SK-N-SH treated with all-trans-retinoic acid at 6 μM for 48 hours (cell line): ENCODE measurements around the gene PRPF4.

Source experiments
- ATAC-seq: fragments of 200-7000 bp; cut with Tn5 transposase; 3 replicates; pipeline ENCODE4 v1.9.1; 2020; ENCODE audit warnings: mild to moderate bottlenecking, moderate library complexity
- ARNTL ChIP-seq: fragments of 450-650 bp; formaldehyde crosslinking; IDR thresholded peaks from 2 replicates; pipeline ENCODE4 v1.5.0; 2020; ENCODE audit warnings: low read depth, mild to moderate bottlenecking, moderate library complexity, borderline replicate concordance
- BACH2 ChIP-seq: fragments of 250-450 bp; sonication (Bioruptor Pico); IDR thresholded peaks from 2 replicates; pipeline ENCODE4 v1.9.0; 2021; ENCODE audit warnings: mild to moderate bottlenecking, borderline replicate concordance
- CREB5 ChIP-seq: fragments of 250-450 bp; sonication (Bioruptor Pico); IDR thresholded peaks from 2 replicates; pipeline ENCODE4 v1.5.1; 2020; ENCODE audit warnings: low read depth, mild to moderate bottlenecking, moderate library complexity
- CSDC2 ChIP-seq: fragments of 250-450 bp; sonication (Bioruptor Pico); IDR thresholded peaks from 2 replicates; pipeline ENCODE4 v1.5.0; 2020; ENCODE audit warnings: mild to moderate bottlenecking, moderate library complexity
- CSRNP3 ChIP-seq: fragments of 250-450 bp; sonication (Bioruptor Pico); IDR thresholded peaks from 2 replicates; pipeline ENCODE4 v1.5.1; 2021; ENCODE audit warnings: mild to moderate bottlenecking, moderate library complexity
- ESRRG ChIP-seq: fragments of 250-450 bp; sonication (Bioruptor Pico); IDR thresholded peaks from 2 replicates; pipeline ENCODE4 v1.6.1; 2021; ENCODE audit warnings: mild to moderate bottlenecking
- ISL1 ChIP-seq: fragments of 250-450 bp; sonication (Bioruptor Pico); IDR thresholded peaks from 2 replicates; pipeline ENCODE4 v2.1.2; 2022; ENCODE audit warnings: mild to moderate bottlenecking, moderate library complexity
- OSR1 ChIP-seq: fragments of 250-450 bp; sonication (Bioruptor Pico); IDR thresholded peaks from 2 replicates; pipeline ENCODE4 v1.8.0; 2022; ENCODE audit warnings: moderate library complexity, mild to moderate bottlenecking, inconsistent platforms
- PPARA ChIP-seq: fragments of 250-450 bp; sonication (Bioruptor Pico); IDR thresholded peaks from 2 replicates; pipeline ENCODE4 v1.5.0; 2020; ENCODE audit warnings: mild to moderate bottlenecking, borderline replicate concordance
- SNAI2 ChIP-seq: fragments of 250-450 bp; sonication (Bioruptor Pico); IDR thresholded peaks from 2 replicates; pipeline ENCODE4 v1.5.0; 2020; ENCODE audit warnings: mild to moderate bottlenecking, moderate library complexity
- TCF4 ChIP-seq: fragments of 250-450 bp; sonication (Bioruptor Pico); IDR thresholded peaks from 2 replicates; pipeline ENCODE4 v1.8.0; 2021; ENCODE audit warnings: mild to moderate bottlenecking, moderate library complexity, borderline replicate concordance
- TOX ChIP-seq: fragments of 250-450 bp; sonication (Bioruptor Pico); IDR thresholded peaks from 2 replicates; pipeline ENCODE4 v1.8.0; 2021; ENCODE audit warnings: mild to moderate bottlenecking, moderate library complexity, borderline replicate concordance
- ZFP3 ChIP-seq: fragments of 250-450 bp; sonication (Bioruptor Pico); IDR thresholded peaks from 2 replicates; pipeline ENCODE4 v1.5.0; 2020; ENCODE audit warnings: mild to moderate bottlenecking, moderate library complexity
- ZFP30 ChIP-seq: fragments of 450-650 bp; formaldehyde crosslinking; IDR thresholded peaks from 2 replicates; pipeline ENCODE4 v1.5.0; 2022; ENCODE audit warnings: mild to moderate bottlenecking, moderate library complexity
- ZNF565 ChIP-seq: fragments of 450-650 bp; formaldehyde crosslinking; conservative IDR thresholded peaks from 2 replicates; pipeline ENCODE4 v1.5.0; 2020; ENCODE audit warnings: low read depth, mild to moderate bottlenecking, moderate library complexity
- ZNF8 ChIP-seq: fragments of 450-650 bp; formaldehyde crosslinking; IDR thresholded peaks from 2 replicates; pipeline ENCODE4 v1.5.0; 2020; ENCODE audit warnings: mild to moderate bottlenecking, moderate library complexity
- TF ChIP-seq, protein P1 (sequence below): fragments of 250-450 bp; sonication (Bioruptor Pico); IDR thresholded peaks from 2 replicates; pipeline ENCODE4 v1.8.0; 2020; ENCODE audit warnings: mild to moderate bottlenecking, moderate library complexity, borderline replicate concordance
- TF ChIP-seq, protein P2 (sequence below): fragments of 250-450 bp; sonication (Bioruptor Pico); IDR thresholded peaks from 2 replicates; pipeline ENCODE4 v1.8.0; 2021; ENCODE audit warnings: low read depth, mild to moderate bottlenecking, moderate library complexity, borderline replicate concordance

The PRPF4 gene

GRCh38 chr9:113302792-113303418 is 27.4 kb downstream of the PRPF4 start, which contains the start of gene RNF183:
RNF183 (minus strand) TSS chr9:113303376; CDS start chr9:113298184, 5,192 bp downstream.
- ATAC-seq: no peak

DNA sequence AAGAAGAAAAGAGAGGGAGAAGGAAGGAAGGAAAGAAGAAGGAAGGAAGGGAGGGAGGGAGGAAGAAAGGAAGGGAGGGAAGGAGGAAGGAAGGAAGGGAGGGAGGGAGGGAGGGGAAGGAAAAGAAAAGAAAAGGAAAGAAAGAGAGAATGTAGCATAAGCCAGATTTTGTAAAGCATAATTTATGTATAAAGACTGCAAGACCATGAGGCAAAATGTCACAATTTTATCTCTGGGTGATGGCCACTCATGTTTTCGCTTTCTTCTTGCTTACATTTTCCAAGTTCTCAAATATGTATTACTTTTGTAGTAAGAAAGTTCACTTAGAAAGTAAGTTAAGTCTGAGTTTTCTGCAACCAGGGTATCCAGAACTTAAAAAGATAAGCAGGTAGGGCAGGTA is 31.1 kb downstream of the PRPF4 start:
- no peak for TF ChIP-seq ZNF565 (CRISPR knock-in tag)
- no peak for TF ChIP-seq TCF4 (CRISPR knock-in tag)
- TF ChIP-seq ZFP3 (CRISPR knock-in tag): no peak
- no peak for TF ChIP-seq TOX (CRISPR knock-in tag)
- no peak for TF ChIP-seq ZFP30 (CRISPR knock-in tag)
- TF ChIP-seq SNAI2 (CRISPR knock-in tag): no peak
- TF ChIP-seq OSR1 (CRISPR knock-in tag): no peak
- no peak for TF ChIP-seq ESRRG (CRISPR knock-in tag)
- no peak for TF ChIP-seq ISL1 (CRISPR knock-in tag)
- TF ChIP-seq BACH2 (CRISPR knock-in tag): no peak
- TF ChIP-seq ARNTL (CRISPR knock-in tag): no peak
- TF ChIP-seq, protein P1, sequence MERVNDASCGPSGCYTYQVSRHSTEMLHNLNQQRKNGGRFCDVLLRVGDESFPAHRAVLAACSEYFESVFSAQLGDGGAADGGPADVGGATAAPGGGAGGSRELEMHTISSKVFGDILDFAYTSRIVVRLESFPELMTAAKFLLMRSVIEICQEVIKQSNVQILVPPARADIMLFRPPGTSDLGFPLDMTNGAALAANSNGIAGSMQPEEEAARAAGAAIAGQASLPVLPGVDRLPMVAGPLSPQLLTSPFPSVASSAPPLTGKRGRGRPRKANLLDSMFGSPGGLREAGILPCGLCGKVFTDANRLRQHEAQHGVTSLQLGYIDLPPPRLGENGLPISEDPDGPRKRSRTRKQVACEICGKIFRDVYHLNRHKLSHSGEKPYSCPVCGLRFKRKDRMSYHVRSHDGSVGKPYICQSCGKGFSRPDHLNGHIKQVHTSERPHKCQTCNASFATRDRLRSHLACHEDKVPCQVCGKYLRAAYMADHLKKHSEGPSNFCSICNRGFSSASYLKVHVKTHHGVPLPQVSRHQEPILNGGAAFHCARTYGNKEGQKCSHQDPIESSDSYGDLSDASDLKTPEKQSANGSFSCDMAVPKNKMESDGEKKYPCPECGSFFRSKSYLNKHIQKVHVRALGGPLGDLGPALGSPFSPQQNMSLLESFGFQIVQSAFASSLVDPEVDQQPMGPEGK (CRISPR knock-in tag): no peak
- TF ChIP-seq CREB5: no peak
- no peak for TF ChIP-seq ZNF8
- ATAC-seq: no peak

More at GRCh38 chr9:113302792-113303418, 27.4 kb downstream of the PRPF4 start, which contains the start of gene RNF183:
- TF ChIP-seq ESRRG (CRISPR knock-in tag) (no peak), CREB5 (no peak), TCF4 (CRISPR knock-in tag) (no peak)
- TF ChIP-seq, protein P2, sequence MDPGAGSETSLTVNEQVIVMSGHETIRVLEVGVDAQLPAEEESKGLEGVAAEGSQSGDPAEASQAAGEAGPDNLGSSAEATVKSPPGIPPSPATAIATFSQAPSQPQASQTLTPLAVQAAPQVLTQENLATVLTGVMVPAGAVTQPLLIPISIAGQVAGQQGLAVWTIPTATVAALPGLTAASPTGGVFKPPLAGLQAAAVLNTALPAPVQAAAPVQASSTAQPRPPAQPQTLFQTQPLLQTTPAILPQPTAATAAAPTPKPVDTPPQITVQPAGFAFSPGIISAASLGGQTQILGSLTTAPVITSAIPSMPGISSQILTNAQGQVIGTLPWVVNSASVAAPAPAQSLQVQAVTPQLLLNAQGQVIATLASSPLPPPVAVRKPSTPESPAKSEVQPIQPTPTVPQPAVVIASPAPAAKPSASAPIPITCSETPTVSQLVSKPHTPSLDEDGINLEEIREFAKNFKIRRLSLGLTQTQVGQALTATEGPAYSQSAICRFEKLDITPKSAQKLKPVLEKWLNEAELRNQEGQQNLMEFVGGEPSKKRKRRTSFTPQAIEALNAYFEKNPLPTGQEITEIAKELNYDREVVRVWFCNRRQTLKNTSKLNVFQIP (CRISPR knock-in tag): no peak

DNA sequence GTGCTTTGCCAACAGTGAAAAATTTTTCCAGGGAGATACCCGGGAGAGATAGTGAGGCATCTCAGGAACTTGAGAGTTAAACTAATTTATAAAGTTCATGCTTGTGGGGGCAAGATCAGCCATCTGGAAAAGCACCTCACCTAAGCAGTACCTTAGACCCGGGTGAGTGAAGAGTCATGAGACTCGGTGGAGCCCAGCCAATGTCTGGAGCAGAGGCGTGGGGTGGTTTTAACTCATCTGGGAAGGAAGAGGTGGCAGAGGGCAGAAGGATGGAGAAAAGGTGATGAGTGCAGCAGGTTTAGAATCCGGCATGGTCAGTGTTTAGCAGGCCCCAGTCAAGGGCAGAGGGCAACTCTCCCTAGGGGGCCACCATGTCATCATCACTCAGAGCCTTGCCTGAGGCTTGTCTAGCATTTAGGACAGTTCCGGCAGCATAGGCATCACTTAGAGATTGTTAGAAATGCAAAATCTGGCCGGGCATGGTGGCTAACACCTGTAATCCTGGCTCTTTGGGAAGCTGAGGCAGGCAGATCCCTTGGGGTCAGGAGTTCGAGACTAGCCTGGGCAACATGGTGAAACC is 32.0 kb downstream of the PRPF4 start:
- no peak for ATAC-seq
- TF ChIP-seq TOX (CRISPR knock-in tag): no peak
- no peak for TF ChIP-seq CSRNP3 (CRISPR knock-in tag)
- no peak for TF ChIP-seq BACH2 (CRISPR knock-in tag)
- no peak for TF ChIP-seq PPARA (CRISPR knock-in tag)
- no peak for TF ChIP-seq CREB5
- TF ChIP-seq ZNF565 (CRISPR knock-in tag): no peak
- no peak for TF ChIP-seq OSR1 (CRISPR knock-in tag)
- TF ChIP-seq ZFP3 (CRISPR knock-in tag): no peak
- TF ChIP-seq CSDC2: no peak
- TF ChIP-seq, protein P2 (CRISPR knock-in tag): no peak
- TF ChIP-seq ESRRG (CRISPR knock-in tag): no peak
- TF ChIP-seq SNAI2 (CRISPR knock-in tag): no peak
